SH-SY5Y (cell line): ENCODE results near the gene OR5A2.

Experiments used
- GATA2 ChIP-seq: IDR thresholded peaks from 2 replicates; pipeline ENCODE4 v1.6.1; 2011; ENCODE audit warnings: mild to moderate bottlenecking, low read depth, low read length
- GATA3 ChIP-seq: IDR thresholded peaks from 2 replicates; pipeline ENCODE4 v1.6.1; 2011; ENCODE audit warnings: low read depth, mild to moderate bottlenecking, low read length, moderate library complexity

Gene OR5A2

GRCh38 chr11:59417023-59417422 lies 9.2 kb downstream of the OR5A2 start:
- TF ChIP-seq GATA3 (no peak), GATA2 (no peak)

GRCh38 chr11:59416613-59417012 lies 9.6 kb downstream of the OR5A2 start:
- TF ChIP-seq GATA3: no peak
- TF ChIP-seq GATA2: no peak

GRCh38 chr11:59415111-59415510 lies 11.1 kb downstream of the OR5A2 start:
- no peak for TF ChIP-seq GATA3

GRCh38 chr11:59413646-59414045 lies 12.6 kb downstream of the OR5A2 start:
- TF ChIP-seq GATA3 (no peak), GATA2 (no peak)

- TF ChIP-seq GATA2 (no peak), GATA3 (no peak)
These were observed 22.7 kb downstream of the OR5A2 start for GRCh38 chr11:59403546-59403945.

- TF ChIP-seq GATA2: no peak
- TF ChIP-seq GATA3: no peak
These were observed 25.0 kb downstream of the OR5A2 start for GRCh38 chr11:59401262-59401552.

- no peak for TF ChIP-seq GATA3
- no peak for TF ChIP-seq GATA2
These were observed 25.6 kb downstream of the OR5A2 start for GRCh38 chr11:59400461-59401261.

- TF ChIP-seq GATA3: no peak
- TF ChIP-seq GATA2: no peak
These were observed 32.0 kb downstream of the OR5A2 start for GRCh38 chr11:59394186-59394585.

- TF ChIP-seq GATA2 (no peak), GATA3 (no peak)
These were observed 45.8 kb downstream of the OR5A2 start for GRCh38 chr11:59380263-59381059.

GRCh38 chr11:59368238-59369022 lies 57.8 kb downstream of the OR5A2 start:
- no peak for TF ChIP-seq GATA2
- no peak for TF ChIP-seq GATA3
